ENCODE results near the gene EZR.

EZR gene

GRCh38 chr6:158758941-158759479 lies 60.2 kb downstream of the EZR start:
- no peak for DNase-seq

GRCh38 chr6:158758451-158758860 lies 60.7 kb downstream of the EZR start:
- no peak for DNase-seq

- peak; percentile 8 for DNase-seq
Observed at GRCh38 chr6:158757753-158758090, 61.4 kb downstream of the EZR start.

DNA sequence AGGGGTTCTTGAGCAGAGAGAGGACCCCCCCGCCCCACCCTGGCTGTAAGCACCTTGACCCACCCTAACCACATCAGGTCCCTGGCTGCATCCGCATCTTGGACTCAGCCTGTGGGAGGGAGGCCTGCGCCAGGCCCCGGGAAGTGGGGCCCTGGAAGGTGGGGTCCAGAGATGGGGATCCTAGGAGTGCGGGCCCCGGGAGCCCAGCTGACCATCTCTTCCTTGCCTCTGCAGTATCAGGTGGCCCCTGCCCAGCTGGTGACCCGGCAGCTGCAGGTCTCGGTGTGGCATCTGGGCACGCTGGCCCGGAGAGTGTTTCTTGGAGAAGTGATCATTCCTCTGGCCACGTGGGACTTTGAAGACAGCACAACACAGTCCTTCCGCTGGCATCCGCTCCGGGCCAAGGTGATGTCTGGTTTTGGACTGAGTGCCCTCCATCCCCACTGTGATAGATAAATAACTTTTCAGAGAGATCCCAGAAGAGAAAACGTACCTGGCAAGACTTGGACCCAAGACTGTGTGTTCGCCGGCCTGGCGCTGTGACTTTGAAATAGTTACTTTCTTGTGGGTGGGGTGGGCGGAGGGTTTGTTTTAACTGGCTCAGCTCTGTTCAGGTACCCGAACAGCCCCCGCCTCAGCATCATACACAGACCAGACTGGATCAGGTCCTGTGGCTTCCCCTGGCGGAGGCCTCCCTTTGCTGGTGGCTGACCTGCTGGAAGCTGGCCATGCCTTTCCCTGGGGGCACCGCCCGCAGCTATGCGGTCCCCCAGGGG lies 62.0 kb downstream of the EZR start:
- no peak for DNase-seq

DNA sequence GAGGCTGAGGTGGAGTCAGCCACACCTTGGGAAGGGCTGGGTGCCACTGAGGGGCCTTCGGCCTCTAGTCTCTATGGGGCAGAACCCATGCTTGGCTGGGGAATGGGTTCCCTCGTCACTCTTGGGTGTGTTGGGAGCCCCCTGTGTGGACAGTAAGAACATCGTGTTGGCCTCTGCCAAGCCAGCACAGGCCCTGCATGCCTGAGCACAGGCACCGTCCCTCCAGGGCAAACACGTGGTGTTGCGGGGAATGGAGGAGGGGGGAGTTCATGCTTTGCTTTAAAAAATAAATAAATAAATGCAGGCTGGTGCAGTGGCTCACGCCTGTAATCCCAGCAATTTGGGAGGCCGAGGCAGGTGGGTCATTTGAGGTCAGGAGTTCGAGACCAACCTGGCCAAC lies 63.0 kb downstream of the EZR start:
- no peak for DNase-seq

- no peak for DNase-seq
Observed at GRCh38 chr6:158755636-158756035, 63.5 kb downstream of the EZR start.

DNA sequence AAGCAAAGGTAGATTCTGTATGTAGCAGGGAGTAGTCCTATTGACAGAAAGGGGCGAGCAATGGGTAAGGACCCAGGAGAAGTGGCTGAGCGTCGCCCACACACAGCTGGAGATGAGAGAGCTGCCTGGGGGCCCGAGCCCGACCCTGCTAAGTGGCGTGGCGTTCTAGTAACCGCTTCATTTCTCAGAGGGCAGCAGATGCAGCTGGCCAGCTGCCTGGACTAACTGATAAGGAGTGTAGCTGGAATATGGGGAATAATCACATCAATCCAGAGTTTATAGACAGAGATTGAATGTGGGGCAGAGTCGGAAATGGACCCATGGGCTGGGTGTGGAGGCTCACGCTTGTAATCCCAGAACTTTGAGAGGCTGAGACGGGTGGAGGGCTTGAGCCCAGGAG lies 64.4 kb downstream of the EZR start:
- no peak for DNase-seq

GRCh38 chr6:158753811-158754210 lies 65.4 kb downstream of the EZR start:
- no peak for DNase-seq

DNA sequence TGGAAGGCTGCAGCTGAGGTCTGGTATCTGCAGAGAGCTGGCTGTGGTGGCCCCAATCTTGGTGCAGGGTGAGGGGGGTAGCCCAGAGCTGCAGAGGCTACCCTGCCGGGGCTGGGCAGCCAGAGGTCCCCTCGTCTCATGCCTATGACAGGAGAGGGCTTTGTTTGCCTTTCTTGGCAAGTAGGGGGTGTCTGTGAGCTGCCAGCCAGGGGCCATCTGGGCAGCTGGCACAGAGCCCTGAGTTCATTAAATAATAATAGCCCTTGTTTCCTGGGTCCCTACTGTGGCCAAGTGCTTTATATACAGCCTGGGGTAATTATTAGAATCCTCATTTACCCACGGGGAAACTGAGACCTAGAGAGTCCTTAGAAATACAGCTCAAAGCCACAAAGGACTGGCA lies 66.6 kb downstream of the EZR start:
- DNase-seq = no peak

GRCh38 chr6:158751921-158752320 lies 67.2 kb downstream of the EZR start:
- DNase-seq = no peak

- no peak for DNase-seq
Observed at GRCh38 chr6:158751224-158751623, 67.9 kb downstream of the EZR start.

DNA sequence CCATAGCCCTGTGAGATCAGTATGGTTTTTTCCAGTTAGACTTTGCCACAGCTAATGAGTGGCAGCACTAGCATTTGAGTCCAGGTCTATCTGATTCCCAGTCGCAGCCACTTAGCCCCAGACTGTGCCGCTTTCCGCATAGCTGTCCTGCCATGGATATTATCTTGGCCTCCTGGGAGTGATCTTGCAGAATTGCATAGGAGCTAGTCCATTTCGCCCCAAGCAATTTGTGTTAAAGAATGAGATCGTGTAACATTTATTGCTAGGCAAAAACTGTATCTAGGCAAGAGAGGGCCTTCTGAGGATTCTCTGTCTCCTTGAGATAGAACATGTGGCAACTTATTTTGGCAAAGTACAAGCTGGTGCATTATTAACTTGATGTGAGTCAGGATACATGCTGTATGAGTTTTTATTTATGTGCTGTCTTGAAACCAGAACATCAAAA lies 74.2 kb downstream of the EZR start:
- DNase-seq = no peak

DNA sequence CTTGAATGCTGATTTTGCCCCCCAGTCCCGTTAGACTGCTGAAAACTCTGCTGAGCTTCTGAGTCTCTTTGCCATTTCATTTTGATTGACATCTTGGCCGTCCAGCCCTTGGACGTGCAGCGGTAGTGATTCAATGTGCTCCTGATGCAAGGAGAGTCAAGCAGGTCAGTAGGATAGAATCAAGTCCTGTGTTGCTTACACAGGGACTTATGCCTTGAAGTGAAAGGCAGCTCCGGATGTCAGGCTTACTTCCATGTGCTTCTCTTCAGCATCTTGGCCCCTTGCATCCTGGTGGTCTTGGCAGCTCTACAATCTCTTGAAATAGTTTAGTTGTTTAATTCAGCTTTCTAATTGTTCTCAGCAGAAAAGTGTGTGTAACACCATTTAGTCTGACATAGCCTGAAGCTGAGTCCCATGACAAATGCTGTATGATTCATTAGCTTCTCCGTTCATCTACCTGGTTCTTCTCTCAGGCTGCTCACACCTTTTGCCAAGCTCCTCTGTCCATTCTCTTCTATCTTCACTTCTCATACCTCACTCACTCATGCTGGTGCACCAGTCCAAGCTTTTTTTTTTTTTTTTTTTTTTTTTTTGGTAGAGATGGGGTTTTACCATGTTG lies 76.0 kb downstream of the EZR start:
- no peak for DNase-seq

GRCh38 chr6:158739673-158740072 lies 79.5 kb downstream of the EZR start:
- DNase-seq = no peak

- DNase-seq = no peak
Observed at GRCh38 chr6:158737710-158738615, 81.2 kb downstream of the EZR start.

GRCh38 chr6:158737082-158737709 lies 82.0 kb downstream of the EZR start:
- DNase-seq = no peak

DNA sequence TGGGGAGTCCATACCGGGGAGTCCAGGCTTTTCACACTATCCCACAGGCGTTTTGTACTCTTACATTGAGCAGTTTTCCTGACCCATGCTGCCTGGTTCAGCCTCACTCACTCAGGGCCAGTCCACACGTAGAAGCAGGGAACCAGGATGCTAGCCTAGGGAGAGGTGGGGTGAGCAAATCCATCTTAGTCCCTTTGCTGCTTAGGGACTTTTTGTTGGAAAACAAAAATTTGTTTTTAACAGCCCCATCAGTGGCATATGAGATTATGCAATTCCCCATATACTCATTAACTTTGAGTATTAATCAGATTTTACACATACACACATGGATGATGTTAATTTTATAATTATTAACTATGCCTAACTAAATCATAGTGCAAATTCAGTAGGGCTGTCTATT lies 84.2 kb downstream of the EZR start:
- no peak for DNase-seq

DNA sequence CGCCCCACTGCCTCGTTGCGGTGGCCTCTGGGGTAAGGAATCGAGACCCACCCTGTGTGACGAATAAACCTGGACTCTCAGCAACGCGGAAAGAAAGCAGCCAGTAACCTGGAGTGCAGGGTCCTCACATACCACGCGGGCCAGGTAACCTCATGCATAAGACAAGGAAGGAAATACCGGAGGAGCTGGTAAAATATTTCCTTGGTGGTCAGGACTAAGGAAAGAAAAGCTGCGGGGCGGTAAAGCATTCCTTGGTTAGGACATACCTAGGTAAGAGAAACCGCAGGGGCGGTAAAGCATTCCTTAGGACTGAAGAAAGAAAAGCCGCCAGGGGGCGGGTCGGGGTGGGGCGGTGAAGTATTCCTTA lies 88.6 kb downstream of the EZR start:
- DNase-seq = no peak

GRCh38 chr6:158729906-158730540 lies 89.1 kb downstream of the EZR start:
- DNase-seq = no peak

DNA sequence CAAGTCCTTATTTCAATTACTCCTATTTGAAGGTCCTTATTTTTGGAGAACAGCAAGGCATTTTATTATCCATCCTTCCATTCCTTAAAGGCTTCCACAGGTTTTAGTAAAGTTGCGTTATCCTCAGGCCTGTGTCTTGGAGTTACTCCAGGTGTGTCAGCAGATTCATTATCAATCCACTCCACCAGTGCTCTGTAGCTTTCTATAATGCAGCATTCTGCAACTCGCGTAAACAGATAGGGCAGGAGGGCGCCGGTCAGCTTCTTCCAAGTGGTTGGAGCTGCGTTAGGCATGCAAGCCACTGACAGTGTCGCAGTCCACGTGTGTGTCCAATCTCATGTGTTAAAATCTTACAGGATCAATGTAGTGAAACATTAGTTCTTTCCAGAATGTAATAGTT lies 93.5 kb downstream of the EZR start:
- DNase-seq = no peak

GRCh38 chr6:158722176-158722729 lies 96.9 kb downstream of the EZR start:
- no peak for DNase-seq

GRCh38 chr6:158718461-158719046 lies 100.6 kb downstream of the EZR start:
- no peak for DNase-seq
